MV-4-11 (cell line): ENCODE measurements around the gene INTS3.
"Not testable (repeated sequence)": the region's sequence is repeated elsewhere in the genome, so short reads cannot be mapped to it uniquely, and the experiment has no call there.

Experiments
- DNase-seq: peaks from one replicate; lab custom pipeline; 2025; lab: John Stamatoyannopoulos, UW

Gene INTS3

GRCh38 chr1:153711026-153711425, 16.8 kb upstream of the INTS3 start:
- no peak for DNase-seq

DNA sequence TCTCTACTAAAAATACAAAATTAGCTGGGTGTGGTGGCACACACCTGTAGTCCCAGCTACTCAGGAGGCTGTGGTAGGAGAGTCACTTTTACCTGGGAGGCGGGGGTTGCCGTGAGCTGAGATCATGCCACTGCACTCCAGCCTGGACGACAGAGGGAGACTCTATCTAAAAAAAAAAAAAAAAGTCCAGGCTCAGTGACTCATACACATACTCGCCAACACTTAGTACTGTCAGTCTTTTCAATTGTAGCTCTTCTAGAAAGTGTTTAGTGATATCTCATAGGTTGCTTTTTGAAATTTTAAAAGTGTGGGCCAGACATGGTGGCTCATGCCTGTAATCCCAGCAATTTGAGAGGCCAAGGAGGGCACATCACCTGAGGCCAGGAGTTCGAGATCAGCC, 11.6 kb upstream of the INTS3 start:
- DNase-seq = not testable (repeated sequence)

DNA sequence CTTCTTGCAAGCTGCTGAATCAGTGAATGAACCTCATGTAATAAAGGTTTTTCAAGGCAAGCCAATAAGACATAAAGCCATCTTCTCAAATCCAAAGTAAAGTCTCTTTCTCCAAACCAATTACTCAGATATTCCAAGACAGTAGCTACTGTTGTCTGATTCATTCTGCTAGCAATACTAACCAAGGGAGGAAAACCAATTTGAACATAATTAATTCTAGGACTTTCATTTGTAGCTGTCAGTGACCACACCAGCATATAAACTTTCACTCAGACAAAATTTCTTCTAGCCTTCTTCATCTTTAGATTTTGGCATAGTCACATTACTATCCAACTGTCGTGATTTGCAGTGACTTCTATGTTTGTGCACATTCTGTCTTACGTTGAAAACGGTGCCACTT, 10.5 kb upstream of the INTS3 start:
- no peak for DNase-seq

GRCh38 chr1:153723687-153724086, 4.2 kb upstream of the INTS3 start:
- no peak for DNase-seq

- not testable (repeated sequence) for DNase-seq
Measured at GRCh38 chr1:153724634-153725033, 3.2 kb upstream of the INTS3 start.

- peak; percentile 26 for DNase-seq
Measured at GRCh38 chr1:153728305-153729066, 636 bp downstream of the INTS3 start.

DNA sequence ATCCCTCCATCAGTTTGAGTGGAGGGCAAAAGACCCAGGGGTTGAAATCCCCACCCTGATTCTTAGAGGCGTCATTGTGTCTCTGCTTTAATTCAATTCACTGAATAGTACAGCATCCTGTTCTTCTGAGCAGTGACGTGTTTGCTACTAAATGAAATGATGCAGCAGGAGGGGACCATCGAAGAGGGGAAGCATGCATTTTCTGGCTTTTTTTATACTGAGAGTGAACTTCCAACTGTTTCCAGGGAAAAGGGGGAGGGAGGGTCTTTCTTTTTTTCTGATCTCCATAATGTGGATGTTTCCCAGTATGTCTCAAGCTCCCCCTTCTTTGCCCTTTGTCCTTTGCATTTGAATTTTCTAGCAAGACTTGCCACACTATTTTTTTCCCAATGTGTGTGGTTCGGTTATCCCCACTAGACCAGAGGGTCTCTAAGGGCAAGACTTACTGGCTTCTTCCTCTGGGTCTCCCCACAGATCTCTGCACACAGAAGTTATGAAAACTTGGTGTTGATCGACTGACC, 2.7 kb downstream of the INTS3 start:
- no peak for DNase-seq

- no peak for DNase-seq
Measured at GRCh38 chr1:153733970-153734369, 6.1 kb downstream of the INTS3 start.

GRCh38 chr1:153734396-153735089, 6.7 kb downstream of the INTS3 start:
- peak; percentile 64 for DNase-seq

- no peak for DNase-seq
Measured at GRCh38 chr1:153735090-153735420, 7.2 kb downstream of the INTS3 start.

- no peak for DNase-seq
Measured at GRCh38 chr1:153741986-153742385, 14.1 kb downstream of the INTS3 start.

DNA sequence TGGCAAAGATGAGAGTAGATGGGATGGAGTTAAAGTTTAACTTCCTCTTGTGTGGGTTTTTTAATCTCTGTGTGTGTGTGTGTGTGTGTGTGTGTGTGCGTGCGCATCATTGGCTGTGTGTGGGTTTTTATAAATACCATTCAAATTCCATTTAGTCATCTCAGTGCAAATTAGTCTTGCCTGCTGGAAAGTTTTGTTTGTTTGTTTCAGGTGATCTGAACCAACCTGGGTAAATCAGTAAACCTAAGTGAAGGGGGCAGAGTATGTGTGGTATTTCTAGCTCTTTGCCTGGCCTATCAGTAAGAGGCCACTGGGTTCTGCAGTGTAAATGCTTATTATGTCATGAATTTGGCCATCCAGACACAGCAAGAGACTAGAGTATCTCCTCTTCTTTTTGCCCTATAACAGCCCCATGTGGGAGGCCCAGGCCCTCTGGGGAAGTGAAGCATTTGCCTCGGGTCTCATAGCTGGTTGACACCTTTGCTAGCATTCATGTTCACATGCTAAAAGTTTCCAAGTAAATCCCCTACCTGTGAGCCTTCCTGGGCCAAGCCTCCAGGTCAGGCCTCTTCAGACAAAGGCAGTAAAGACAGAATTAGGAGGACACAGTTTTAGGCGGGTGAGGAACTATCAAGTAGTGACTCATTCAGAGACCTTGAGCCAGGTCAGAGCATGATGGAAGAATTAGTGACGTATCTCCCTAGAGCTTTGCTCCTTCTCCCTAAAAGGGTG, 14.7 kb downstream of the INTS3 start:
- peak; percentile 88 for DNase-seq

GRCh38 chr1:153745417-153745816, 17.6 kb downstream of the INTS3 start:
- no peak for DNase-seq

- no peak for DNase-seq
Measured at GRCh38 chr1:153746174-153746573, 18.3 kb downstream of the INTS3 start.

DNA sequence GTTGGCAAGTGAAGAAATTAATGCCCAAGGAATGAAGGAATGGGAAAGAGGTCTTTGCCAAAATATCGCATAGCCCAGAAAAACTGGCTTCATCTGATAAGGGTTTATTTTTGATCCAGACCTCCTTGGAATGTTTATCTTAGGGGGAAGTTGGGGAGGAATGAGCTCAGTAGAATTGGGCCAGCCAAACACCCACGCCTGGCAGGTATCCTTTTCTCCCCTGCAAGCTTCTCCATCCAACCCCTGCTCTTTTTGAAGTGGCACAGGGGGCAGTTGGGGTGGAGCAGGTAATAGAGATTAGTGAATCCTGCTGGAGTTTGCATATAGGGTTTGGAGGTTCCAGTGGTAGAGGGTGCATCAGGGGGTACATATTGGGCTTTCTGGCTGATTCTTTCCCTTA, 21.1 kb downstream of the INTS3 start:
- no peak for DNase-seq

GRCh38 chr1:153749408-153750005, 21.7 kb downstream of the INTS3 start:
- DNase-seq = peak; percentile 86

DNA sequence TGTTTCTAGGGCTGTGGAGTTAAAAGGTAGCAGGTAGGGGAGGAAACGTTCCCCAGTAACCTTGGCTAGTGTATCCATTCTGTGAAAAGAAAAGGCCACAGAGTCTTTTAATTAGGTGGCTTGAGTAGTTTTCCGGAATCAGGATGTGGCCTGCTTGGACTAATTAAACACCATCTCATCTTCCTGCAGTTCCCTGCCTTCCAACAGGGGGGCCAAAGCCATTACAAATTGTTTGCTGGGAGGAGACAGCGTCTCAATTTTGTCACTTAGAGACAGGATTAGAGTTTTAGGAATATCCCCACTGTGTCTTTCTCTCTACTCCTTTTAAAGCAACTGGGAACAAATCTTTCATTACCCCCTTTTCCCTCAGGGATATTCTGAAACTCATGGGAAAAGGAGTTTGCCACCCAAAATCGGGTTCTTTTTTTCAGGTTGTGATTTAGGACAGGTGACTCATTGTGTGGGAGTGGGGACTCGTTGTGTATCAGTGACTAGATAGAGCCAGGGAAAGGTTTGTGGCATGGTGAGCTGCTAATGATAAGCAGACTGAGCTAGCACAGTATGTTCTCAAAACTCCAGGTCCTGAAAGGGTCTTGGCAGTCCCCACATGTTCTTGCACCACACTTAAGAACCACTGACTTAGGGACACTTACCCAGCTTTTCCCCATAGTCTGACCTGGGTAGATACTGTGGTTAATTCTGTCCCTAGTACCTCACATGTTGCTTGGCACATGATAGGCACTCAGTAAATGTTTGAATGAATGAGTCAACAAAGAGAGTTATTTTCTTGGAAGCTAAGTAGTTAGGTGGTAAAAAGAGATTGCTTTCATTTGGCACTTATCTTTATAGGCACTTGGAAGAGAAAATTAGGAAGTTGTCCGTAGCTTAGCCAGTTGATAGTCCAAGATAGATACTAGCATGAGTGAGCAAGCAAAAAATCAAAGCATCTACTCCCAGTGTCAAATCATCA, 22.5 kb downstream of the INTS3 start:
- no peak for DNase-seq

DNA sequence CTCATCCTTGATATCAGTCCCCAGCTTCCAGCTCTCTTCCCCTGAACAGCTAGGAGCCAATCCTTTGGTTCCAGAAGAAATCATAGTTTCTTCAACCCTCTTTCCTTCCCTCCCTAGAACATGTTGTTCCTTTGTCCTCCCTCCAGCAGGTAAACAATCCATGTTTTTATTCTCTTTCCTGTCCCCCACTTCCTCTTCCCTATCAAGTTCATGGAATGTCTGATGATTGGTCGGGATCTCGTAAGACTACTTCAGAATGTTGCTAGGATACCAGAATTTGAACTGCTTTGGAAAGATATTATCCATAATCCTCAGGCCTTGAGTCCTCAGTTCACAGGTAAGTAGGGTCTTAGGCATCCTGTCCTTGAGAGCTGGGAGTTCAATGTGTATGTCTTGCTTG, 24.2 kb downstream of the INTS3 start:
- no peak for DNase-seq

DNA sequence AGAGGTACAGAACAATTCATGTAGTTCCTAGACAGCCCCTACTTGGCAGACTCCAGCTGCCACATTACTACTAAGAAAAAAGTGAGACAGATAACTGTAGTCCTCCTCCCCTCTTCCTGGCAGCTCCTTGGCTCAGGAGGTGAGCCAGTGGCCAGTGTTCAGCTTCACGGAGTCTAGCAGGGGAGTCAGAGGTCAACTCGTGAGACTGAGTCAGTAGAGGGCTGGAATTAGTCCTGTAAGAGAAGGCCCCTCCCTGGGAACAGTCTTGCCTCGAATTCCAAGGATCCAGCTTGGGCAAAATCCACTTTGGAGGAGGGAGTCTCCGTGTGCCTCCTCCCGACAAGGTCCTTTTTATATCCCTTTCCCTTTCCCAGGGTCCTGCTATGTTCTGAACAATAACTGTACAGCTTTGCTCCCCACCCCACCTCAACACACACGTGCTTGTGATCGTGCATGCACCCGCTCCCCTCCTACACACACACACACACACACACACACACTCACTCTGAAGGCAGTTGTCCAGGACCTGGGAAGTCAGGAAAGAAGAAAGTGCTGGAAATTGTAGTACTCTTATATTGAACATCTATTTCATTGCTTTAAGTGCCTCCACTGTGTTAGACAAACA, 24.8 kb downstream of the INTS3 start:
- DNase-seq = no peak

DNA sequence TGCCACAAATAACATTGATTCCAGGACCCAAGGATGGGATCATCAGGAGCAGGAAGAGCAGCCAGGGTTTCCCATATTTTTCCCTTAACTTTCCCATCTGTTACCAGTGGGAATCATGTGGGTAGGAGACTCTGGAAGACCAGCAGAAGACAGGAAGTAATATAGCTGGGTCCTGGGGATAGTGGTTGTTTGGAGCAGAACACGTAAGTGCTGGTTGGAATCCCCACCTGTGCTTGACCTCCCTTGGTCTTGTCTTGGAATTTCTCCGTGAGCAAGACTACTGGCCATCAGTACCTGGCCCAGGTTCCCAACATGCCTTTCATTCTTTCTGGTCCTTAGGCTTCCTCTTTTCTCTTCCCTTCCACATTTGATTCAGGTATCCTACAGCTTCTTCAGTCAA, 26.4 kb downstream of the INTS3 start:
- no peak for DNase-seq

DNA sequence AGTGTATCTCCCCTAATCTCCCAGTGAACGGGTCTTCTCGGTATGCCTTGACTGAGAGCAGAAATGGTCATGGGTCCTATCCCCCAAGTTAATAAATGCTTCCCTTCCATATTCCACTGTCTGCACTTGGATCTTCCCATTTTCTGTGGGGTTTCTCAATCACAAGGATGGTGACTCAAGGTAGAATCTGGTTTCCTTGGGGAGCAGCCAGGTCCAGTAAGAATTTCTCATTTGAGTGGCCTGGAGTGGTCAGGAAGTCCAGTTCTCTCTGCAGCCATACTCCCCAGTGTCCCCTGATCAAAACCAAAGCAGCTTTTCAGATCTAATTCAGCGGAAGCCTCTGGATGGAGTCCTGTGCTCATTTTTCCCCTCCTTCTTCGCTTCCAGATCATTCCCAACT, 32.6 kb downstream of the INTS3 start:
- no peak for DNase-seq
